Keratinocyte (primary cell): Measurements from ENCODE around the gene RELA. TPM values are rescaled to one million over a fixed set of nuclear protein-coding genes. Genes with fewer than 3 reads are reported as not detected.

ENCODE experiments used
- DNase-seq: peaks from one replicate; pipeline ENCODE4 v3.0.0-alpha.2; 2011; ENCODE audit warnings: low read depth, missing footprints, low spot score
- FAIRE-seq: peaks from 2 replicates; lab custom pipeline; 2011; peaks lifted over from hg19 to GRCh38; lab: Jason Lieb, UNC
- H2AFZ ChIP-seq: 2 replicates; pipeline ENCODE4 v1.6.0; 2012; ENCODE audit warnings: low read length, control low read depth, inconsistent platforms; ENCODE audit not compliant: control insufficient read depth
- H3K27ac ChIP-seq: 2 replicates; pipeline ENCODE4 v1.5.1; 2011; ENCODE audit warnings: low read length; ENCODE audit not compliant: control insufficient read depth, insufficient read depth
- H3K27me3 ChIP-seq: 3 replicates; pipeline ENCODE4 v1.6.0; 2011; ENCODE audit warnings: low read length; ENCODE audit not compliant: control insufficient read depth, insufficient read depth; ENCODE audit errors: extremely low read depth
- H3K36me3 ChIP-seq, 2 experiments: 2 replicates in 1 of 2; 3 replicates in 1 of 2; pipeline ENCODE4 v1.5.1; 2011; ENCODE audit warnings: low read length in 2 of 2, mild to moderate bottlenecking in 1 of 2; ENCODE audit not compliant: control insufficient read depth in 2 of 2, insufficient read depth in 2 of 2; ENCODE audit errors: extremely low read depth in 1 of 2
- H3K4me1 ChIP-seq: 3 replicates; pipeline ENCODE4 v1.5.1; 2011; ENCODE audit warnings: low read length; ENCODE audit not compliant: control insufficient read depth, insufficient read depth; ENCODE audit errors: extremely low read depth
- H3K4me2 ChIP-seq: 3 replicates; pipeline ENCODE4 v1.6.0; 2011; ENCODE audit warnings: low read depth, low read length; ENCODE audit not compliant: control insufficient read depth, insufficient read depth; ENCODE audit errors: extremely low read depth
- H3K4me3 ChIP-seq, 3 experiments: fragments of 200-600 bp in 1 of 3; sonication (generic) in 1 of 3; 2 replicates in 2 of 3; 3 replicates in 1 of 3; pipeline ENCODE4 v1.5.1; 2011 to 2016; ENCODE audit warnings: low read length in 3 of 3, mild to moderate bottlenecking in 3 of 3, control low read depth in 2 of 3, inconsistent platforms in 1 of 3, low read depth in 1 of 3, mixed read lengths in 1 of 3, mixed run types in 1 of 3, moderate library complexity in 1 of 3; ENCODE audit not compliant: control insufficient read depth in 2 of 3, insufficient read depth in 2 of 3; ENCODE audit errors: extremely low read depth in 1 of 3
- H3K79me2 ChIP-seq: 2 replicates; pipeline ENCODE4 v1.6.0; 2012; ENCODE audit warnings: low read length; ENCODE audit not compliant: control insufficient read depth, insufficient read depth
- H3K9ac ChIP-seq: 3 replicates; pipeline ENCODE4 v1.6.0; 2011; ENCODE audit warnings: low read length; ENCODE audit not compliant: control insufficient read depth, insufficient read depth; ENCODE audit errors: extremely low read depth
- H3K9me1 ChIP-seq: 3 replicates; pipeline ENCODE4 v1.6.0; 2011; ENCODE audit warnings: low read length; ENCODE audit not compliant: control insufficient read depth, insufficient read depth; ENCODE audit errors: extremely low read depth
- H3K9me3 ChIP-seq: 2 replicates; pipeline ENCODE4 v1.5.1; 2012; ENCODE audit warnings: low read depth, low read length; ENCODE audit not compliant: control insufficient read depth
- H4K20me1 ChIP-seq: 3 replicates; pipeline ENCODE4 v1.6.0; 2011; ENCODE audit warnings: low read length; ENCODE audit not compliant: control insufficient read depth, insufficient read depth; ENCODE audit errors: extremely low read depth
- EZH2 ChIP-seq: IDR thresholded peaks from one replicate; pipeline ENCODE4 v1.6.1; 2012; ENCODE audit warnings: inconsistent platforms, mild to moderate bottlenecking, low read length, moderate library complexity
- dilution Hi-C: fragments of 300-500 bp; cut with MboI; formaldehyde crosslinking; loops from one replicate; pipeline ENCODE4 v1.7.0; 2020; ENCODE audit warnings: low sequenced_read_pairs; ENCODE audit not compliant: extremely low pct_ligation_motif_present
- polyA plus RNA-seq, 5 experiments: library from polyadenylated mRNA; depleted of rRNA in 3 of 5; stranded (reverse) in 3 of 5; stranded (forward) in 1 of 5; unstranded in 1 of 5; fragments of >200 nt; gene quantifications; 1 replicate in 1 of 5; 2 replicates in 3 of 5; 3 replicates in 1 of 5; pipeline versions ENCODE4 v1.2.1 to v1.2.3, GENCODE V29; 2011 to 2012; ENCODE audit warnings: missing spikeins in 2 of 5, low read depth in 1 of 5, low replicate concordance in 1 of 5
- TF ChIP-seq, protein P1 (sequence below), 3 experiments: IDR thresholded peaks in 1 of 3; conservative IDR thresholded peaks in 1 of 3; optimal IDR thresholded peaks in 1 of 3; 2 replicates in 2 of 3; 3 replicates in 1 of 3; pipeline versions ENCODE3 to v1.5.1; 2011; ENCODE audit warnings: low read length in 3 of 3, mild to moderate bottlenecking in 3 of 3, moderate library complexity in 2 of 3, control low read depth in 1 of 3, inconsistent platforms in 1 of 3; ENCODE audit not compliant: insufficient read depth in 2 of 3; ENCODE audit errors: extremely low read depth in 1 of 3

RELA gene
- polyA plus RNA-seq, 1 donor (not counting 4 experiments of a cell fraction or from before 2014, with no cell fraction given), result 20.4 TPM

DNA sequence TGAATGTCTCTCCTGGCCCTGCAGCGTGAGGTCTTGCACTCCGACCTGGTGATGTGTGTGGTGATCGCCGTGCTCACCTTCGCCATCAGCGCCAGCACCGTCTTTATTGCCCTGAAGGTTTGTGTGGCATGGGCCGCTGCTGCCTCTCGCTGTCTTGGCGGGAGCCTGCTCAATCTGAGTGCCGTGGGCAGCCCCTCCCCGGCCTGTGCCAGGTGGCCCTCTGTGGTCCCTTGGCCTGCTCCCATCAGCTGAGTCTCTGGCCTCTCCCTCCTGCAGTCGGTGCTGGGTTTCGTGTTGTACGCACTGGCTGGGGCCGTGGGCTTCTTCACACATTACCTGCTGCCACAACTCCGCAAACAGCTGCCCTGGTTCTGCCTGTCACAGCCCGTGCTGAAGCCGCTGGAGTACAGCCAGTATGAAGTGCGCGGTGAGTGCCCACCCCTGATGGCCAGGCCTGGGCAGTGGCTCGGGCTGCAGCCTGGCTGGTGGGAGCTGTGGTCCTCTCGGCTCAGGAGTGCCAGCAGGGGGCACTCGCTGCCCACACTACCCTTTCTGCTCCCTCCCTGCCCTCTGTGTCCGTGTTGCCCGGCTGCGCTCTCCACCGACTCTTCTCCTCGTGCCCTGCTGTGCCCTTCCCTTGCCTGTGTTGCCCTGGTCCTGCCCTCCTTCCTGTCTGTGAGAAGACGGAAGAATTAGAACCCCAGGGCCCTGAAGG is 36.9 kb downstream of the RELA start:
- Histone ChIP-seq H3K4me3 (no peak overlapping the region), H3K4me2 (no peak overlapping the region), H3K9me3 (no peaks in the 10 kb centered on the region), H3K9me1 (no peaks in the 10 kb centered on the region), H4K20me1 (peaks cover 2% of the 10 kb centered on the region), H3K36me3 (peaks cover 55 to 58% of the 10 kb centered on the region in 2 experiments), H3K27me3 (no peaks in the 10 kb centered on the region), H3K9ac (no peak overlapping the region), H3K4me1 (no peaks in the 10 kb centered on the region), H2AFZ (no peak overlapping the region), H3K27ac (no peak overlapping the region), H3K79me2 (peaks cover 1% of the 10 kb centered on the region)
- dilution Hi-C loops, result no loop called here
- DNase-seq, result no peak
- no peak for FAIRE-seq
- TF ChIP-seq, protein P1, sequence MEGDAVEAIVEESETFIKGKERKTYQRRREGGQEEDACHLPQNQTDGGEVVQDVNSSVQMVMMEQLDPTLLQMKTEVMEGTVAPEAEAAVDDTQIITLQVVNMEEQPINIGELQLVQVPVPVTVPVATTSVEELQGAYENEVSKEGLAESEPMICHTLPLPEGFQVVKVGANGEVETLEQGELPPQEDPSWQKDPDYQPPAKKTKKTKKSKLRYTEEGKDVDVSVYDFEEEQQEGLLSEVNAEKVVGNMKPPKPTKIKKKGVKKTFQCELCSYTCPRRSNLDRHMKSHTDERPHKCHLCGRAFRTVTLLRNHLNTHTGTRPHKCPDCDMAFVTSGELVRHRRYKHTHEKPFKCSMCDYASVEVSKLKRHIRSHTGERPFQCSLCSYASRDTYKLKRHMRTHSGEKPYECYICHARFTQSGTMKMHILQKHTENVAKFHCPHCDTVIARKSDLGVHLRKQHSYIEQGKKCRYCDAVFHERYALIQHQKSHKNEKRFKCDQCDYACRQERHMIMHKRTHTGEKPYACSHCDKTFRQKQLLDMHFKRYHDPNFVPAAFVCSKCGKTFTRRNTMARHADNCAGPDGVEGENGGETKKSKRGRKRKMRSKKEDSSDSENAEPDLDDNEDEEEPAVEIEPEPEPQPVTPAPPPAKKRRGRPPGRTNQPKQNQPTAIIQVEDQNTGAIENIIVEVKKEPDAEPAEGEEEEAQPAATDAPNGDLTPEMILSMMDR (optimal IDR thresholded peaks at IDR 0.05 in 1 of 3, IDR thresholded peaks at IDR 0.05 in 1 of 3, conservative IDR thresholded peaks at IDR 0.05 in 1 of 3; ENCODE audit: extremely low read depth in 1 of 3, insufficient read depth in 2 of 3, low read length in 3 of 3), result peak; percentile 17 to 71 (median 22)
- no peak for TF ChIP-seq EZH2

DNA sequence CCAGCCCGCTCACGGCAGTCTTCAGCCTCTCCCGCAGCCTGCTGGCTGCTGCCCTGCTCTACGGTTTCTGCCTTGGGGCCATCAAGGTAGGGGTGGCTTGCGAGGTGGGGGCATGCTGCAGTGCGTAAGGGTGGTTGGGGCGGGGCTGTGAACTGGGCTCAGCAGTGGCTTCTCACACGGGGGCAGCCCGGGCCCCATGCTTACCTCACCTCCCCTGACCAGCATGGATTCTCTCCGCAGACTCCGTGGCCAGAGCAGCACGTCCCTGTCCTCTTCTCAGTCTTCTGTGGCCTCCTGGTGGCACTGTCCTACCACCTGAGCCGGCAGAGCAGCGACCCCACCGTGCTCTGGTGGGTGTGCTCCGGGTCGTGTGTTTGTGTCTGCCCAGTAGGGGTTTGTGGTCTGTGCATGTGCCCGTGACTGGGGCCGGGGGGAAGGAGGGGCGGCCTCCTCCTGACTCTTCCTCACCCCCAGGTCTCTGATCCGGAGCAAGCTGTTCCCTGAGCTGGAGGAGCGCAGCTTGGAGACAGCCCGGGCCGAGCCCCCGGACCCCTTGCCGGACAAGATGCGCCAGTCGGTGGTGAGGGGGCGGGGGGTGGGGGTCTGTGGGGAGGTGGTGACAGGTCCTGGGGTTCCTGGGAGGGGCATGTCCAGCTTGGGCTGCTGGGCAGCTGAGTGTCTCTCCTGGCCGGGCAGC is 37.6 kb downstream of the RELA start:
- Histone ChIP-seq H3K27me3 (no peaks in the 10 kb centered on the region), H3K79me2 (peaks cover 6% of the 10 kb centered on the region), H3K4me1 (no peaks in the 10 kb centered on the region), H3K9me3 (no peaks in the 10 kb centered on the region), H3K36me3 (peaks cover 53 to 59% of the 10 kb centered on the region in 2 experiments), H2AFZ (no peak overlapping the region), H3K4me2 (no peak overlapping the region), H4K20me1 (peaks cover 2% of the 10 kb centered on the region), H3K9me1 (no peaks in the 10 kb centered on the region), H3K4me3 (no peak overlapping the region), H3K27ac (no peak overlapping the region), H3K9ac (no peak overlapping the region)
- TF ChIP-seq, protein P1 (optimal IDR thresholded peaks at IDR 0.05 in 1 of 3, IDR thresholded peaks at IDR 0.05 in 1 of 3, conservative IDR thresholded peaks at IDR 0.05 in 1 of 3; ENCODE audit: extremely low read depth in 1 of 3, insufficient read depth in 2 of 3, low read length in 3 of 3), result no peak
- TF ChIP-seq EZH2, result no peak
- no peak for DNase-seq
- FAIRE-seq, result no peak
- dilution Hi-C loops, result no loop called here
